ENCODE measurements around the gene CENPK.

DNA sequence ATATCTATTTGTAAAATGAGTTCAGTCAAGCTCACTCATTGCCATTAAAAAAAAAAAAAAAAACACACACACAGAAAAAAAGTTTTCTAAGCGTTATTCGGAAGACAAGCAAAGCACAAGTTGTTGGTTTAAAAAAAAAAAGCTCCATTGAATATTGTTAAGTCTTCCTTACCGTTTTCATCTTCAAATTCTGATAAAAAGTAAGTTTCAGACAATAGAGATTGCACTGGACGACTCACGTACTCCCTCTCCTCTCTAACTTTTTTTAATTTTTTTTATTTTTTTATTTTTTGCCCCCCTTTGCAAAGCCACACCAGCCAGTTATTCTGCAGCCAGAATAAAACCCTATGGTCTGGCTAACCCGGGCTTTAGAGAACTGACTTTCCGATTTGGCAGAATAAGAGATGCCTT is 81.8 kb downstream of the CENPK start:
- TF ChIP-seq RAD21 (conservative IDR thresholded peaks at IDR 0.05), result no peak
- TF ChIP-seq SMC3 (conservative IDR thresholded peaks at IDR 0.05; ENCODE audit: poor library complexity), result no peak
- TF ChIP-seq, protein P1, sequence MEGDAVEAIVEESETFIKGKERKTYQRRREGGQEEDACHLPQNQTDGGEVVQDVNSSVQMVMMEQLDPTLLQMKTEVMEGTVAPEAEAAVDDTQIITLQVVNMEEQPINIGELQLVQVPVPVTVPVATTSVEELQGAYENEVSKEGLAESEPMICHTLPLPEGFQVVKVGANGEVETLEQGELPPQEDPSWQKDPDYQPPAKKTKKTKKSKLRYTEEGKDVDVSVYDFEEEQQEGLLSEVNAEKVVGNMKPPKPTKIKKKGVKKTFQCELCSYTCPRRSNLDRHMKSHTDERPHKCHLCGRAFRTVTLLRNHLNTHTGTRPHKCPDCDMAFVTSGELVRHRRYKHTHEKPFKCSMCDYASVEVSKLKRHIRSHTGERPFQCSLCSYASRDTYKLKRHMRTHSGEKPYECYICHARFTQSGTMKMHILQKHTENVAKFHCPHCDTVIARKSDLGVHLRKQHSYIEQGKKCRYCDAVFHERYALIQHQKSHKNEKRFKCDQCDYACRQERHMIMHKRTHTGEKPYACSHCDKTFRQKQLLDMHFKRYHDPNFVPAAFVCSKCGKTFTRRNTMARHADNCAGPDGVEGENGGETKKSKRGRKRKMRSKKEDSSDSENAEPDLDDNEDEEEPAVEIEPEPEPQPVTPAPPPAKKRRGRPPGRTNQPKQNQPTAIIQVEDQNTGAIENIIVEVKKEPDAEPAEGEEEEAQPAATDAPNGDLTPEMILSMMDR (IDR thresholded peaks at IDR 0.05; ENCODE audit: poor library complexity, severe bottlenecking), result no peak
